ENCODE data around the gene KLHL35.
"Not testable (repeated sequence)": the region's sequence is repeated elsewhere in the genome, so short reads cannot be mapped to it uniquely, and the experiment has no call there.

The KLHL35 gene

GRCh38 chr11:75423721-75424120 is 9.3 kb downstream of the KLHL35 start:
- no peak overlapping the region for H3K4me3 Mint-ChIP-seq
- H3K4me1 Mint-ChIP-seq: peaks cover 2% of the 10 kb centered on the region
- H3K36me3 Mint-ChIP-seq: no peaks in the 10 kb centered on the region
- peaks cover 1% of the 10 kb centered on the region for H3K27me3 Mint-ChIP-seq
- no peaks in the 10 kb centered on the region for H3K9me3 Mint-ChIP-seq
- H3K27ac Mint-ChIP-seq: no peak overlapping the region

- Mint-ChIP-seq H3K9me3 (no peaks in the 10 kb centered on the region), H3K36me3 (no peaks in the 10 kb centered on the region), H3K27ac (peak overlapping the region; percentile 12), H3K27me3 (no peaks in the 10 kb centered on the region), H3K4me1 (no peaks in the 10 kb centered on the region), H3K4me3 (no peak overlapping the region)
These were observed 10.5 kb downstream of the KLHL35 start for GRCh38 chr11:75422248-75423231.

DNA sequence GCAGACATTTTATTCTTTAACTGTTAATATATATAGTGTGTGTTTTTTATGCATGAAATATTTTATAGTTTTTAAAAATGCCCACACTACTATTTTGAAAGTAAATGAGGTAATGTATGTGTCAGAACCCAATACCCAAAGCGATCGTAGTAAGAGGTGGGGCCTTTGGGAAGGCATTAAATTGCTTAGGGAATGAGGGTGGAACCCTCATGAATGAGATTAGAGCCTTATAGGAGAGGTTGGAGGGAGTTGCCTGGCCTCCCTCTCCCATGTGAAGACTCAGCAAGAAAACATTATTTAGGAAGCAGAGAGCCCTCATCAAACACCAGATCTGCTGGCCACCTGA is 11.1 kb downstream of the KLHL35 start:
- Mint-ChIP-seq H3K9me3 (no peaks in the 10 kb centered on the region), H3K27me3 (no peaks in the 10 kb centered on the region), H3K27ac (no peak overlapping the region), H3K36me3 (no peaks in the 10 kb centered on the region), H3K4me1 (no peaks in the 10 kb centered on the region), H3K4me3 (no peak overlapping the region)

GRCh38 chr11:75421035-75421602 is 11.9 kb downstream of the KLHL35 start:
- Mint-ChIP-seq H3K9me3 (no peaks in the 10 kb centered on the region), H3K4me3 (no peak overlapping the region), H3K27me3 (no peaks in the 10 kb centered on the region), H3K36me3 (peaks cover 1% of the 10 kb centered on the region), H3K27ac (no peak overlapping the region), H3K4me1 (no peaks in the 10 kb centered on the region)

DNA sequence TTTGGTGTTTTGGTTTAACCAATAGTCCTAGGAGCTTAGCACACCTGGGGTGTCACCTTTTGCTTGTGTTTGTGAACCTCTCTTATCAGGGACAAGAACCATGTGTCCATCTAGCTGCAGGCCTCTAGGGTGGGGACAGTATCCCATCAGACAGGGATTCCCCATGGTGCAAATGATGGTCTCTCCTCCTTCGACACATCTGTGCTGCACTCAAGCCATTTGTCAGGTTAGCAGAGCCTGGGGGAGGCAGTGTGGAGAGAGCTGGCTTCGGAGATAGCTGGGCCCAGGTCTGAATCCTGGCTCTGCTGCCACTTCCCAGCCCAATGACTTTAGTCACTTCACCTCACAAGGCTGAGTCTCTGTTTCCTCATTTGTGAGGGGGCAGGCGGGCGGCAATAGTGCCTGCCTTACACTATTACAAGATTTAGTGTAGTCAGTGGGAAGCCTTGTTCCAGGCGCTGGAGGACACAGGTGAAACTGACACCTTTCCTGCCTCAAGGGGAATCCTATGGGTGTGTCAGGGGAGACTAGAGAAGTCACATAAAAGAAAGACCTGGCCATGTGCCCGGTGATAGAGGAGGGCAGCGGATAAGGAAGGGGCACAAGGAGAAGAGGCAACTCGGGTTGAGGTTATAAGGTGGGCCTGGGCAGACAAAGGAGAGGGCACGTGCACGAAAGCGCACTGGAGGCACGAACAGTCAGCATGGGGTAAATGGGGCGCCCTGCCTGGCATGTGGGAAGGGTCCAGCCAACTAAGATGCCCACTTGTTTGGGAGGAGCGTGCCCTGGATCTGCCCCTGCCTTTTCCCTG is 12.6 kb downstream of the KLHL35 start:
- no peak overlapping the region for H3K27ac Mint-ChIP-seq
- peaks cover 1% of the 10 kb centered on the region for H3K36me3 Mint-ChIP-seq
- no peaks in the 10 kb centered on the region for H3K4me1 Mint-ChIP-seq
- H3K27me3 Mint-ChIP-seq: no peaks in the 10 kb centered on the region
- H3K9me3 Mint-ChIP-seq: no peaks in the 10 kb centered on the region
- H3K4me3 Mint-ChIP-seq: no peak overlapping the region

DNA sequence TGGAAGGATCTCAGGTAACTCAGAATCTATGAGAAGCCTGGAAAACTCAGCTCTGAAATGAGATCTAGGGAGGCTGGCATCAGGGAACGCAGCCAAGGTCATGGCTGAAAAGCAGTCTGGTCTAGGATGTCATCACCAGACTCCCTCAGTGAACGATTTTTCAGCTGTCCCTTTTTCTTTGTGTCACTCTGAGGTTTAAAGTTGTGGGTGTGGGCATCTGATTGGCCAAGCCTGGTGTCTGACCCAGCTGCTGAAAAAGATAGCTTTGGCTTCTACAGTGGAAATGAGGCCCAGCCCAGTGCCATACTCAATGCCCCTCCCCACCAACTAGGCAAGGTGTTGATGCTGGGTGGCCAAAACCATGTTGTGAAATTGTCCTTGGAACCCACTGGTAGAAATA is 19.1 kb downstream of the KLHL35 start:
- Mint-ChIP-seq H3K9me3 (no peaks in the 10 kb centered on the region), H3K27ac (no peak overlapping the region), H3K4me1 (no peaks in the 10 kb centered on the region), H3K36me3 (peaks cover 6% of the 10 kb centered on the region), H3K4me3 (no peak overlapping the region), H3K27me3 (no peaks in the 10 kb centered on the region)

- H3K9me3 Mint-ChIP-seq, H3K4me3 Mint-ChIP-seq, H3K27ac Mint-ChIP-seq, H3K4me1 Mint-ChIP-seq, H3K36me3 Mint-ChIP-seq, H3K27me3 Mint-ChIP-seq: not testable (repeated sequence)
These were observed 19.9 kb downstream of the KLHL35 start for GRCh38 chr11:75413146-75413545.

DNA sequence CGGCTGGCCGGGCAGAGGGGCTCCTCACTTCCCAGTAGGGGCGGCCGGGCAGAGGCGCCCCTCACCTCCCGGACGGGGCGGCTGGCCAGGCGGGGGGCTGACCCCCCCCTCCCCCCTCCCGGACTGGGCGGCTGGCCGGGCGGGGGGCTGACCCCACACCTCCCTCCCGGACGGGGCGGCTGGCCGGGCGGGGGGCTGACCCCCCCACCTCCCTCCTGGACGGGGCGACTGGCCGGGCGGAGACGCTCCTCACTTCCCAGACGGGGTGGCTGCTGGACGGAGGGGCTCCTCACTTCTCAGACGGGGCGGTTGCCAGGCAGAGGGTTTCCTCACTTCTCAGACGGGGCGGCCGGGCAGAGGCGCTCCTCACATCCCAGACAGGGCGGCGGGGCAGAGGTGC is 23.0 kb downstream of the KLHL35 start:
- not testable (repeated sequence) for H3K9me3 Mint-ChIP-seq, H3K4me3 Mint-ChIP-seq, H3K27ac Mint-ChIP-seq, H3K27me3 Mint-ChIP-seq
- H3K4me1 Mint-ChIP-seq: peaks cover 21% of the 10 kb centered on the region
- H3K36me3 Mint-ChIP-seq: peaks cover 13% of the 10 kb centered on the region

- H3K9me3 Mint-ChIP-seq: no peaks in the 10 kb centered on the region
- H3K36me3 Mint-ChIP-seq: peaks cover 18% of the 10 kb centered on the region
- H3K27me3 Mint-ChIP-seq: no peaks in the 10 kb centered on the region
- no peak overlapping the region for H3K4me3 Mint-ChIP-seq
- peaks cover 29% of the 10 kb centered on the region for H3K4me1 Mint-ChIP-seq
- H3K27ac Mint-ChIP-seq: peak overlapping the region; percentile 35
These were observed 24.1 kb downstream of the KLHL35 start for GRCh38 chr11:75408957-75409219.

- Mint-ChIP-seq H3K4me3 (no peak overlapping the region), H3K9me3 (no peaks in the 10 kb centered on the region), H3K4me1 (peaks cover 54% of the 10 kb centered on the region), H3K27me3 (no peaks in the 10 kb centered on the region), H3K36me3 (peaks cover 38% of the 10 kb centered on the region), H3K27ac (peak overlapping the region; percentile 69)
These were observed 26.6 kb downstream of the KLHL35 start for GRCh38 chr11:75406338-75406777.

- Mint-ChIP-seq H3K36me3 (peaks cover 54% of the 10 kb centered on the region), H3K9me3 (no peaks in the 10 kb centered on the region), H3K27me3 (no peaks in the 10 kb centered on the region)
These were observed 28.9 kb downstream of the KLHL35 start for GRCh38 chr11:75403983-75404658.

GRCh38 chr11:75403037-75403436 is 30.0 kb downstream of the KLHL35 start:
- peaks cover 57% of the 10 kb centered on the region for H3K4me1 Mint-ChIP-seq
- peaks cover 50% of the 10 kb centered on the region for H3K36me3 Mint-ChIP-seq
- peak overlapping the region; percentile 98 for H3K4me3 Mint-ChIP-seq
- H3K27me3 Mint-ChIP-seq: no peaks in the 10 kb centered on the region
- peak overlapping the region; percentile 95 for H3K27ac Mint-ChIP-seq
- H3K9me3 Mint-ChIP-seq: no peaks in the 10 kb centered on the region

More at GRCh38 chr11:75403983-75404658, 28.9 kb downstream of the KLHL35 start:
- H3K27ac Mint-ChIP-seq: peak overlapping the region; percentile 95
- peaks cover 57% of the 10 kb centered on the region for H3K4me1 Mint-ChIP-seq
- peak overlapping the region; percentile 98 for H3K4me3 Mint-ChIP-seq

DNA sequence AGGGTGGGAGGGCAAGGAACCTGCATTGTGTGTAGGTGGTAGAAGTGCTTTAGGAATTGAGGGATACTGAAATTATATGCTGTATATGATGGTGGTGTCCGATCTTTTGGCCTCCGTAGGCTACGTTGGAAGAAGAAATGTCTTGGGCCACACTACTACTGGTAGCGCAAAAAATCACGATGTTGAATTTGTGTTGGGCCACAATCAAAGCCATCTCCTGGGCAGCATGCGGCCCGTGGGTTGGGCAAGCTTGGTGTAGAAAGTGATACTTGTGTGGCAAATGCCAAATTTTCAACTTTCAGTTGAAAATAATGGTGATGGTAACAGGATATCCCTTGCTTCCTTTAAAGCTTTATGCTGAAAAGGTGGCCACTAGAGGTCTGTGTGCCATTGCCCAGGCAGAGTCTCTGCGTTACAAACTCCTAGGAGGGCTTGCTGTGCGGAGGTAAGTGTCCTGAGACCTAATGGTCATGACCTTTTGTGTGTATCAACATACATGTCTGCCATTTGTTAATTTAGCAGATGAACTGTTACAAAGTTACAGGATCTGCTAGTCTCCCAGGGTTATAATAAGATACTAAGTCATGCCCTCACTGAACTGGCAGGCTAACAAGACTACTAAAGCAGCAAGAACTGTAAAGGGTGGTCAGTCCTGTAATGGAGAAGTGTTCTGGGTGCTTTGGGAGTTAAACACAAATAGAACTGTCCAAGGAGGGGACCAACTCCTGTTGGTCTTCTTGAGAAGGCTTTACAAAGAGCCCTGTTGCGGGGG is 30.8 kb downstream of the KLHL35 start:
- Mint-ChIP-seq H3K4me3 (peak overlapping the region; percentile 98), H3K36me3 (peaks cover 46% of the 10 kb centered on the region), H3K4me1 (peaks cover 52% of the 10 kb centered on the region), H3K27ac (peak overlapping the region; percentile 95), H3K9me3 (no peaks in the 10 kb centered on the region), H3K27me3 (no peaks in the 10 kb centered on the region)

- Mint-ChIP-seq H3K4me3 (peak overlapping the region; percentile 98), H3K9me3 (no peaks in the 10 kb centered on the region), H3K27me3 (no peaks in the 10 kb centered on the region), H3K27ac (peak overlapping the region; percentile 97), H3K36me3 (peaks cover 46% of the 10 kb centered on the region), H3K4me1 (peaks cover 38% of the 10 kb centered on the region)
These were observed 32.7 kb downstream of the KLHL35 start for GRCh38 chr11:75400146-75400865.
